T-helper 2 cell treated with Interferon-gamma antibody and Interleukin-4, amounts not matched to agents 5 μg/mL and 100 μg/mL, for 36 hours (primary cell): ENCODE results near the gene SLC2A9.

ENCODE experiments used
- DNase-seq: peaks from one replicate; pipeline ENCODE4 v3.0.0; 2021; ENCODE audit warnings: low spot score
- H3K27ac Mint-ChIP-seq: one replicate; pipeline ENCODE4 v1.8.0; 2021; ENCODE audit warnings: mild to moderate bottlenecking, mixed read lengths
- H3K27me3 Mint-ChIP-seq: one replicate; pipeline ENCODE4 v1.8.0; 2021; ENCODE audit warnings: low read depth, mixed read lengths
- H3K36me3 Mint-ChIP-seq: one replicate; pipeline ENCODE4 v1.8.0; 2021; ENCODE audit warnings: low read depth, mixed read lengths
- H3K4me1 Mint-ChIP-seq: one replicate; pipeline ENCODE4 v1.8.0; 2021; ENCODE audit warnings: low read depth, mixed read lengths
- H3K4me3 Mint-ChIP-seq: one replicate; pipeline ENCODE4 v1.8.0; 2022; ENCODE audit warnings: mild to moderate bottlenecking, moderate library complexity, mixed read lengths
- H3K9me3 Mint-ChIP-seq: one replicate; pipeline ENCODE4 v1.8.0; 2021; ENCODE audit warnings: mixed read lengths

Gene SLC2A9

GRCh38 chr4:10020871-10021652 is at the start of gene SLC2A9:
TSS of gene SLC2A9 (minus strand) at chr4:10021497. CDS start at chr4:10021429, 68 bp downstream.
- no peak for DNase-seq
- no peak within 1 kb of the TSS for H3K4me3 Mint-ChIP-seq
- H3K36me3 Mint-ChIP-seq = no peaks in the 10 kb centered on the region
- no peaks in the 10 kb centered on the region for H3K9me3 Mint-ChIP-seq
- no peak within 1 kb of the TSS for H3K27ac Mint-ChIP-seq
- peaks cover 1% of the 10 kb centered on the region for H3K27me3 Mint-ChIP-seq
- peaks cover 6% of the 10 kb centered on the region for H3K4me1 Mint-ChIP-seq

- DNase-seq = no peak
- Mint-ChIP-seq H3K4me3 (no peak overlapping the region), H3K27me3 (no peaks in the 10 kb centered on the region), H3K27ac (no peak overlapping the region), H3K9me3 (no peaks in the 10 kb centered on the region), H3K36me3 (peaks cover 56% of the 10 kb centered on the region), H3K4me1 (peaks cover 2% of the 10 kb centered on the region)
Observed at GRCh38 chr4:10069075-10069642, 47.9 kb upstream of the SLC2A9 start.

- no peaks in the 10 kb centered on the region for H3K4me1 Mint-ChIP-seq
- DNase-seq = no peak
- no peaks in the 10 kb centered on the region for H3K27me3 Mint-ChIP-seq
- peak overlapping the region; percentile 45 for H3K27ac Mint-ChIP-seq
- H3K36me3 Mint-ChIP-seq = peaks cover 35% of the 10 kb centered on the region
- no peak overlapping the region for H3K4me3 Mint-ChIP-seq
- no peaks in the 10 kb centered on the region for H3K9me3 Mint-ChIP-seq
Observed at GRCh38 chr4:10066670-10067651, 45.7 kb upstream of the SLC2A9 start.

GRCh38 chr4:10066206-10066605 is 44.9 kb upstream of the SLC2A9 start:
- Mint-ChIP-seq H3K27me3 (no peaks in the 10 kb centered on the region), H3K4me3 (no peak overlapping the region), H3K36me3 (peaks cover 31% of the 10 kb centered on the region), H3K9me3 (no peaks in the 10 kb centered on the region), H3K4me1 (no peaks in the 10 kb centered on the region), H3K27ac (no peak overlapping the region)
- DNase-seq = no peak

GRCh38 chr4:10063544-10064300 is 42.4 kb upstream of the SLC2A9 start:
- Mint-ChIP-seq H3K4me1 (no peaks in the 10 kb centered on the region), H3K27me3 (no peaks in the 10 kb centered on the region), H3K36me3 (peaks cover 27% of the 10 kb centered on the region), H3K27ac (no peak overlapping the region), H3K4me3 (no peak overlapping the region), H3K9me3 (no peaks in the 10 kb centered on the region)
- DNase-seq = no peak

- peaks cover 24% of the 10 kb centered on the region for H3K36me3 Mint-ChIP-seq
Observed at GRCh38 chr4:10061650-10062415, 40.5 kb upstream of the SLC2A9 start.

GRCh38 chr4:10058371-10058770 is 37.1 kb upstream of the SLC2A9 start:
- Mint-ChIP-seq H3K27ac (no peak overlapping the region), H3K4me1 (no peaks in the 10 kb centered on the region), H3K4me3 (no peak overlapping the region)

More at GRCh38 chr4:10061650-10062415, 40.5 kb upstream of the SLC2A9 start:
- H3K4me1 Mint-ChIP-seq = no peaks in the 10 kb centered on the region
- no peak overlapping the region for H3K4me3 Mint-ChIP-seq
- H3K27me3 Mint-ChIP-seq = no peaks in the 10 kb centered on the region
- no peaks in the 10 kb centered on the region for H3K9me3 Mint-ChIP-seq
- H3K27ac Mint-ChIP-seq = no peak overlapping the region
- DNase-seq = no peak

GRCh38 chr4:10057023-10057395 is 35.7 kb upstream of the SLC2A9 start:
- Mint-ChIP-seq H3K4me3 (no peak overlapping the region), H3K27ac (no peak overlapping the region), H3K4me1 (no peaks in the 10 kb centered on the region), H3K36me3 (peaks cover 8% of the 10 kb centered on the region), H3K9me3 (no peaks in the 10 kb centered on the region), H3K27me3 (no peaks in the 10 kb centered on the region)
- no peak for DNase-seq

More at GRCh38 chr4:10058371-10058770, 37.1 kb upstream of the SLC2A9 start:
- DNase-seq = no peak
- no peaks in the 10 kb centered on the region for H3K9me3 Mint-ChIP-seq
- no peaks in the 10 kb centered on the region for H3K27me3 Mint-ChIP-seq
- H3K36me3 Mint-ChIP-seq = peaks cover 8% of the 10 kb centered on the region

- peaks cover 8% of the 10 kb centered on the region for H3K36me3 Mint-ChIP-seq
- no peaks in the 10 kb centered on the region for H3K9me3 Mint-ChIP-seq
- no peaks in the 10 kb centered on the region for H3K27me3 Mint-ChIP-seq
- no peak for DNase-seq
- no peak overlapping the region for H3K27ac Mint-ChIP-seq
- H3K4me1 Mint-ChIP-seq = no peaks in the 10 kb centered on the region
- no peak overlapping the region for H3K4me3 Mint-ChIP-seq
Observed at GRCh38 chr4:10056334-10057022, 35.2 kb upstream of the SLC2A9 start.

GRCh38 chr4:10055871-10056270 is 34.6 kb upstream of the SLC2A9 start:
- Mint-ChIP-seq H3K4me3 (no peak overlapping the region), H3K36me3 (peaks cover 8% of the 10 kb centered on the region), H3K9me3 (no peaks in the 10 kb centered on the region), H3K27me3 (no peaks in the 10 kb centered on the region), H3K27ac (no peak overlapping the region), H3K4me1 (no peaks in the 10 kb centered on the region)
- DNase-seq = no peak

DNA sequence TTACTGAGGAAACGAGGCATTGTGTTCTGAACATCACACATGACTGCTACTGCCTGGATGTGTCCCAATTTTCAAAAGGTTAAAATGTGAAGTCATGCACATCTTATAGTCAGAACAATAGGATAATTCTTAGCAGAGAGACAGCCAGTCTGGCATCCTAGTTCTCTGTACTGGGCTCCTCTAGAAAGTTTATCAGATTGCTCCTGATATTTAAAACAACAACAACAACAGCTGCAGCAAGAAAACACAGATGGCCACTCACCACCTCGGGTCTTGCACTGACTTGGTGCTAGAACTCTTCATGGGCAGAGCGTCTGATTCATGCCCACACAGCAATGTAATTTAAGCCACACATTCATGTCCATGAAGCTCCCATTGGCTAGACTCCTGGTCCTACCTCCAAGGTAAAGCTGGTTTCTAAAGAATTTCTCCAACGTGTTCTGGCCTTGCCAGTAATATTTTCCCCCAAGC is 33.3 kb upstream of the SLC2A9 start:
- H3K4me1 Mint-ChIP-seq = no peaks in the 10 kb centered on the region
- no peak for DNase-seq
- H3K27me3 Mint-ChIP-seq = peaks cover 2% of the 10 kb centered on the region
- no peaks in the 10 kb centered on the region for H3K9me3 Mint-ChIP-seq
- H3K27ac Mint-ChIP-seq = no peak overlapping the region
- H3K36me3 Mint-ChIP-seq = peaks cover 4% of the 10 kb centered on the region
- H3K4me3 Mint-ChIP-seq = no peak overlapping the region

DNA sequence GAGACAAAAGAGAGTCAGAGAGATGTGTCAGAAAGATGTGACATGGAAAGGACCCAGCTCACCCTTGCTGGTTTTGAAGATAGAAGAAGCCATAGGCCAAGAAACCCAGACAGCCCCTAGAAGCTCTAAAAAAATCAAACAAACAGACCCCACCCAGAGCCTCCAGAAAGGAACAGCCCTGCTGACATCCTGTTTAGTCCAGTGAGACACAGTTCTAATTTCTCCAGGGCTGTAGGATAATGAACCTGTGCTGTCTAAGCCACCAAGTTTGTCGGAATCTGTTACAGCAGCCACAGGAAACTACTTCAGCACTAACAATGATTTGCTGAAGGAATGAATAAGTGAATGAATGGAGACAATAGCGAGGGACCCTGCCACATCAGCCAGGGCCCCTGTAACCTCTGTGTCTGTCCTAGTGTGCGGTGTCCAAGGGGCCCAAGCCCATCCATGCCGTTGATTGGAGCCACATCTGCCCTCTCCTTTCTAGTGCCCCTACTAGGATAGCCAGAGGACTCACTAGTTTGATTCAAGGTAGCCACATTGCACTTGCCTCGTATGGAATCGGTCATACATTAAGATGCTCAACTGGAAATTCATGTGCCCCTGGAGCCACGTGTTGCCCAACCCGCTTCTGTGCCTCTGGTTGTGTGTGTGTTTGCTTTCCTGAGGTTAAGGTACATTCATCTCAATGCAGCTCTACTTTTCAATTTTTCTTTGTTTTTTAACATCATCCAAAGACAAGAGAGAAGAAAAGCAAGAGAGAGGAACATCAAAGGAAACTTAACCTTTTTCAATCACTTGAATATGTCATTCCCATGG is 32.5 kb upstream of the SLC2A9 start:
- Mint-ChIP-seq H3K4me1 (peaks cover 3% of the 10 kb centered on the region), H3K27me3 (peaks cover 2% of the 10 kb centered on the region), H3K36me3 (peaks cover 4% of the 10 kb centered on the region), H3K9me3 (no peaks in the 10 kb centered on the region), H3K4me3 (no peak overlapping the region), H3K27ac (no peak overlapping the region)
- no peak for DNase-seq
